Measurements from ENCODE around the gene CTNNA3. TPM values are rescaled to one million over a fixed set of nuclear protein-coding genes. Genes with fewer than 3 reads are reported as not detected.

CTNNA3 gene
- total and polyA plus RNA-seq, 4 donors, result 0.16 to 2.4 (median 1.4) TPM

- no peaks in the 10 kb centered on the region for H3K36me3 ChIP-seq (ENCODE audit: control insufficient read depth in 4 of 4, insufficient read depth in 3 of 4, low read depth in 1 of 4, low read length in 3 of 4)
- H3K27ac ChIP-seq (ENCODE audit: low read depth in 1 of 2, low read length in 2 of 2), result no peak overlapping the region
- no peaks in the 10 kb centered on the region for H3K4me1 ChIP-seq (ENCODE audit: control insufficient read depth in 4 of 4, insufficient read depth in 4 of 4, low read length in 3 of 4)
- H3K4me3 ChIP-seq (ENCODE audit: low read depth in 1 of 3, low read length in 3 of 3), result no peak overlapping the region
- H3K9me3 ChIP-seq (ENCODE audit: control insufficient read depth in 4 of 4, low read length in 3 of 4), result no peaks in the 10 kb centered on the region
- no peak overlapping the region for H3K9ac ChIP-seq (ENCODE audit: low read depth in 1 of 2, low read length in 2 of 2)
- 63% methylated on average over 3 of the region's 3 CpGs for WGBS
- H3K27me3 ChIP-seq (ENCODE audit: control insufficient read depth in 4 of 4, insufficient read depth in 4 of 4, low read length in 3 of 4), result no peaks in the 10 kb centered on the region
- DNase-seq (ENCODE audit: low spot score), result no peak
- no peak for TF ChIP-seq NR2F2 (IDR thresholded peaks at IDR 0.05)
- TF ChIP-seq ATF3 (IDR thresholded peaks at IDR 0.05), result no peak
- no peak for TF ChIP-seq JUND (IDR thresholded peaks at IDR 0.05)
- TF ChIP-seq RAD21 (IDR thresholded peaks at IDR 0.05), result no peak
- no peak for TF ChIP-seq TAF1 (conservative IDR thresholded peaks at IDR 0.05)
- TF ChIP-seq HNF4G (IDR thresholded peaks at IDR 0.05), result no peak
- TF ChIP-seq REST (IDR thresholded peaks at IDR 0.05), result no peak
- no peak for TF ChIP-seq HNF4A (conservative IDR thresholded peaks at IDR 0.05)
- TF ChIP-seq GABPA (IDR thresholded peaks at IDR 0.05 in 1 of 2, conservative IDR thresholded peaks at IDR 0.05 in 1 of 2), result no peak
- TF ChIP-seq FOXA1 (IDR thresholded peaks at IDR 0.05), result no peak
- no peak for TF ChIP-seq RXRA (IDR thresholded peaks at IDR 0.05)
- no peak for TF ChIP-seq YY1 (IDR thresholded peaks at IDR 0.05)
- no peak for TF ChIP-seq MAX (IDR thresholded peaks at IDR 0.05)
- no peak for TF ChIP-seq SP1 (IDR thresholded peaks at IDR 0.05)
- no peak for TF ChIP-seq EGR1 (IDR thresholded peaks at IDR 0.05; ENCODE audit: low read depth in 2 of 2)
- no peak for TF ChIP-seq ZBTB33 (IDR thresholded peaks at IDR 0.05)
- TF ChIP-seq FOXA2 (IDR thresholded peaks at IDR 0.05), result no peak
These were observed 778.9 kb downstream of the CTNNA3 start for GRCh38 chr10:66917104-66917503.

- H3K4me1 ChIP-seq (ENCODE audit: control insufficient read depth in 4 of 4, insufficient read depth in 4 of 4, low read length in 3 of 4), result no peaks in the 10 kb centered on the region
- H3K9me3 ChIP-seq (ENCODE audit: control insufficient read depth in 4 of 4, low read length in 3 of 4), result no peaks in the 10 kb centered on the region
- H3K9ac ChIP-seq (ENCODE audit: low read depth in 1 of 2, low read length in 2 of 2), result no peak overlapping the region
- no peak for DNase-seq (ENCODE audit: low spot score)
- H3K36me3 ChIP-seq (ENCODE audit: control insufficient read depth in 4 of 4, insufficient read depth in 3 of 4, low read depth in 1 of 4, low read length in 3 of 4), result no peaks in the 10 kb centered on the region
- H3K27me3 ChIP-seq (ENCODE audit: control insufficient read depth in 4 of 4, insufficient read depth in 4 of 4, low read length in 3 of 4), result no peaks in the 10 kb centered on the region
- H3K27ac ChIP-seq (ENCODE audit: low read depth in 1 of 2, low read length in 2 of 2), result no peak overlapping the region
- WGBS, result 88% methylated on average over 2 of the region's 2 CpGs
- no peak overlapping the region for H3K4me3 ChIP-seq (ENCODE audit: low read depth in 1 of 3, low read length in 3 of 3)
- TF ChIP-seq JUND (IDR thresholded peaks at IDR 0.05), result no peak
- no peak for TF ChIP-seq TAF1 (conservative IDR thresholded peaks at IDR 0.05)
- no peak for TF ChIP-seq MAX (IDR thresholded peaks at IDR 0.05)
- TF ChIP-seq HNF4G (IDR thresholded peaks at IDR 0.05), result no peak
- TF ChIP-seq HNF4A (conservative IDR thresholded peaks at IDR 0.05), result no peak
- TF ChIP-seq EGR1 (IDR thresholded peaks at IDR 0.05; ENCODE audit: low read depth in 2 of 2), result no peak
- TF ChIP-seq RXRA (IDR thresholded peaks at IDR 0.05), result no peak
- no peak for TF ChIP-seq FOXA1 (IDR thresholded peaks at IDR 0.05)
- no peak for TF ChIP-seq GABPA (IDR thresholded peaks at IDR 0.05 in 1 of 2, conservative IDR thresholded peaks at IDR 0.05 in 1 of 2)
- no peak for TF ChIP-seq REST (IDR thresholded peaks at IDR 0.05)
- no peak for TF ChIP-seq FOXA2 (IDR thresholded peaks at IDR 0.05)
- TF ChIP-seq CTCF (IDR thresholded peaks at IDR 0.05; ENCODE audit: low read depth, low read length, missing input control), result no peak
- TF ChIP-seq YY1 (IDR thresholded peaks at IDR 0.05), result no peak
- TF ChIP-seq RAD21 (IDR thresholded peaks at IDR 0.05), result no peak
- no peak for TF ChIP-seq SP1 (IDR thresholded peaks at IDR 0.05)
- no peak for TF ChIP-seq NR2F2 (IDR thresholded peaks at IDR 0.05)
- TF ChIP-seq ATF3 (IDR thresholded peaks at IDR 0.05), result no peak
These were observed 780.0 kb downstream of the CTNNA3 start for GRCh38 chr10:66916030-66916429.
